Measurements from ENCODE around the gene RHEBL1.

The RHEBL1 gene

DNA sequence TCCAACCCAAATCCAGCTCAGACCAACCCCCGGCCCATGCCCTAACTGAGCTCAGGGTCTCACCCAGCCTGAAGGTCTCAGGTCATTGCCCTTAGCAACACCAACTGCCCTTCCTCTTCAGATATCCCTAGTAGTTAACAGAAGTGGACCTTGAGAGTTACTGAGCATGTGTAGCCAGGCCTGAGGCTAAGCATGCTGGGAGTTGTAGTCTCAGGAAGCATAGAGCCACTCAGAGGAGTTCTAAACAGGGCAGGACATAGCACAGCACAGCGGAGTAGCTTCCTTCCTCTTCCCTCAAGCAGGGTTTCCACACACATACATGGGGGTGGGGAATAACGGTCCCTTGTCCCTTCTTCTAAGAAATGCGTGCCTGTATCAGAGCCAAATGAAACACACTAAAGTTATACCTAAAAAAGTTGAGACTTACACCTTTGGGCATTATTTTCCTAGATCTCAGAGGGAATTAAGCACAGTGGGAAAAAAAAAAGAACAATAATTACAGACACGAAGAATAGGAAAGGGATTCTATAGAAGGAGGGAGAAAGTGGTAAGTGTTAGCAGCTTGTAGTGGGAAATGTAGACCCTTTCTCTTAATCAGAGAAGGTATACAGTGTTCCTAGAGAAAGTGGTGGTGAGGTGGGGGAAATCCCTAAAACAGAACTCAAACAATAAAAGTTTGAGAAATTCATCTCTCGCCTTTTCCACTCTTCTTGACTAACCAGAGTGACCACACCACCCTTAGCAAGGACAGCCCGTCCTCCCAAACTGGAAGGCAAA, 13.6 kb downstream of the RHEBL1 start:
- in situ Hi-C loops (cut with MboI; ENCODE audit: low sequenced_read_pairs) = loop anchor here (25.0 kb wide), 1 partner anchor 181 kb away; no protein-coding TSS in a partner anchor

GRCh38 chr12:49055092-49055491, 14.7 kb downstream of the RHEBL1 start:
- in situ Hi-C loops (cut with MboI; ENCODE audit: low sequenced_read_pairs) = loop anchor here (25.0 kb wide), 1 partner anchor 182 kb away; no protein-coding TSS in a partner anchor

DNA sequence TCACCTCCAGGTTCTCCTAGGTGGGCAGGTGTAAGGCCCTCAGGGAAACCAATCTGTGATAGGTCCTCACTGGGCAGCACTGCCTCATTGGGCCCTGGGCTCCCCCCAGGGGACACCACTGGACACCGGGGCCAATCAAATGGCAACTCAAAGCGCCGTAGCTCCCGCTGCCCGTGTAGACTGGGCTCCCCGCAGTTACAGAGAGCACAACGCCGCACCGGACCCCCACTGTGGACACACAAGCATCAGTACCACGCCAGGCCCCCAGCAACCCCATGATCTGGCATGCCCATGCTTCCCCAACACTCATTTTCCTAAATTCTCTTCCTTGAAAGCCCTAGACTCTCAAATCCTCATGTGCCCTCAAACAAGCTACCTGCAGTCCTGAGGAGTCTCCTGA, 15.3 kb downstream of the RHEBL1 start:
- in situ Hi-C loops (cut with MboI; ENCODE audit: low sequenced_read_pairs) = loop anchor here (25.0 kb wide), 1 partner anchor 183 kb away; no protein-coding TSS in a partner anchor

DNA sequence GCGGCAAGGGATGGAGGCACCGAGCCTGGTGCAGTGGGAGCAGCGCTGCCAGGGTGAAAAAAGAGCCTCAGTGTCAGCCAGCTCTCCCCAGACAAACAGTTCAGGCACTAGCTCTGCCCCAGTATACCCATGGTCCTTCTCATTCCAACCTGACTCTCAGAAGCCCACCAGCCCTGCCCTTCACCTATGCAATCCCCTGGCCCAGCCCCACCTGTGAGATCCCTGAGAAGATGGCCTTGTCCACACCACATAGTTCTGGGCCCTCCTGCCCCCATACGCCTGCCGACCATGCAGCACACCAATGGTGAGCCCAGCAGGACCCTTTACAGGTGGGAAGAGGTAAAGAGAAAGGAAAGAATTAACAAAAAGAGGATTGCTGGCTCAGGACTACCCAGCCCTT, 15.7 kb downstream of the RHEBL1 start:
- in situ Hi-C loops (cut with MboI; ENCODE audit: low sequenced_read_pairs) = loop anchor here (25.0 kb wide), 1 partner anchor 183 kb away; no protein-coding TSS in a partner anchor

DNA sequence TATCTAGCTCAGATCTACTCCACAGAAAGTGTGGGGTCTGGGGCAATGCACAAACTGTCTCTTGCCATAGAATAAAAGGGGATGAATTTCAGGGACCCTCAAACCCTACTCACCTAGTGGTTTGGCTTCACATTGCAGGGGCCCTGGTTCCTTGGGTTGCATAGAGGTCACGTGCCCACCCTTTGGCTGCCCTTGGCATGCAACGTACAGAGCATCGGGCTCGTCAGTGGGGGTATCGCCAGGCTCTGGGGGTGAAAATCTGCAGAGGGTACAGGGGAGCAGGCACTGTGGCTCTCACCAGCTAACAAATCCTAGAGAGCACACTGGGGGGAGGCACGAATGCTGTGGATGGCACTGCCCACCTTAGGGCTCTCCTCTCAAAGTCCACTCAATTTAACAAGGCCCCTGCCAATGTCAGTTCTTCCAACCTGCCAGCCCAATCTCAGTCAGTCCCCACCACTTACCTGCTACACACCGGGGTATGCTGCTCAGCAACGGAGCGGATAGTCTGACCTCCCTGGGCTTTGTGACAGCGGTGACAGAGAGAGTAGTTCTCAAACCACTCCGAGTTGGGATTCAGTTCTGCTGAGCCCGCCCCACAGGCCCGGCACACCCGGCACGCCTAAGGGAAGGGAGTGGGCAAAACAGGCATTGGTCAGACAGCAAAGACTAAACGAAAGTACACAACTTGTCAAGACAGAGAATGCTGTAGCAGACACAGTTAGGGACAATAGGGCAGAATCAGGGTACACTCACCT, 17.1 kb downstream of the RHEBL1 start:
- in situ Hi-C loops (cut with MboI; ENCODE audit: low sequenced_read_pairs) = loop anchor here (25.0 kb wide), 1 partner anchor 185 kb away; no protein-coding TSS in a partner anchor

DNA sequence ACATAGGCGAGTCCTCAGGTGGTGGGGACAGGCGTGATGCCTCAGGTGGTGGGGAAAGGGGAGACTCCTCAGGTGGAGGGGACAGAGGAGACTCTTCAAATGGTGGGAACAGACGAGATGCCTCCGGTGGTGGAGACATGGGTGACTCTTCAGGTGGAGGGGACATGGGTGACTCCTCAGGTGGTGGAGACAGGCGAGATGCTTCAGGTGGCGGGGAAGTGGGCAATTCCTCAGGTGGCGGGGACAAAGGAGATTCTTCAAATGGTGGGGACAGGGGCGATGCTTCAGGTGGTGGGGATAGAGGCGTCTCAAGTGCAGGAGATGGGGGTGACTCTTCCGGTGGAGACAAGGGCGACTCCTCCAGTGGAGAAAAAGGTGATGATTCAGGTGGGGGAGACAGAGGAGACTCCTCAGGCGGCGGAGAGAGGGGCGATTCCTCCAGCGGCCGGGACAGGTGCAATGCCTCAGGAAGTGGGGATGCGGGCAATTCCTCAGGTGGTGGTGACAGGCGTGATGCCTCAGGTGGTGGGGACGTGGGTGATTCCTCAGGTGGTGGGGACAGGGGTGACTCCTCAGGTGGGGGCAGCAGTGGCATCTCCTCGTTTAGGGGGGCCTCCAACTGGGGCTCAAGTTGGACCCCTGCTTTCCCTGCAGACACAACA, 17.9 kb downstream of the RHEBL1 start:
- in situ Hi-C loops (cut with MboI; ENCODE audit: low sequenced_read_pairs) = loop anchor here (25.0 kb wide), 1 partner anchor 185 kb away; no protein-coding TSS in a partner anchor

GRCh38 chr12:49051373-49051764, 18.4 kb downstream of the RHEBL1 start:
- in situ Hi-C loops (cut with MboI; ENCODE audit: low sequenced_read_pairs) = loop anchor here (25.0 kb wide), 1 partner anchor 186 kb away; no protein-coding TSS in a partner anchor

DNA sequence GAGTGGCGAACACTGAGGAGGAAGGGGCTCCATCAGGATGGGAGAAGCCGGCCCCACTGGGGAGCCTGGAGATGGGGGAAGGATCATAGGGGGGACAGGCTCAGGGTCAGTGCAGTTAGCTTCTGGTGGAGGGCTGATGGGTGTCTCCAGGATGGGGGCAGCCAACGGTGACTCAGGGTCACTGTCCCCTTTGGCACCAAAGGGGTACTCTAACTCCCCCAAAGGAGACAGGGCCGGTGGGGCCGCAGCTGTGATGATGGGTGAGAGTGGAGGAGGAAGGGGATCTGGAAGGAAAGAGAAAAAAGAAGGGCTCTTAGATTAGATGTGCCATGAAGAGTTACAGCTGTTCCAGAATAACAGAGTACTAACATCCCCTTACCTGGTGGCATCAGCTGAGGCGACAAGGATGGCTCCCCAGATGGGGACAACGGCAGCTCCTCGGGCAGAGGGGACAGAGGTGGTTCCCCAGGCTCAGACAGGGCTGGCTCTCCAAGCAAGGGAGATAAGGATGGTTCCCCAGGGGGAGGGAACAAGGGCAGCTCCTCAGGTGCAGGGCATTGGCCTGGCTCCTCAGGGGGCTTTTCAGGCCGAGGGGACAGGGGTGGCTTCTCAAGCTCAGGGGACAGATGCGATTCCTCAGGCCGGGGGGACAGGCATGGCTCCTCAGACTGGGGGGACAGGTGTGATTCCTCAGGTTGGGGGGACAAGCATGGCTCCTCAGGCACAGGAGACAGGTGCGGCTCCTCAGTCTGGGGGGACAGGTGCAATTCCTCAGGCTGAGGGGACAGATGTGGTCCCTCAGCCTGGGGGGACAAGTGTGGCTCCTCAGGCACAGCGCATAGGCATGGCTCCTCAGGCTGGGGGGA, 19.0 kb downstream of the RHEBL1 start:
- in situ Hi-C loops (cut with MboI; ENCODE audit: low sequenced_read_pairs) = loop anchor here (25.0 kb wide), 1 partner anchor 187 kb away; no protein-coding TSS in a partner anchor

- in situ Hi-C loops (cut with MboI; ENCODE audit: low sequenced_read_pairs) = loop anchor here (25.0 kb wide), 1 partner anchor 188 kb away; no protein-coding TSS in a partner anchor
Observed at GRCh38 chr12:49049566-49050224, 20.1 kb downstream of the RHEBL1 start.

GRCh38 chr12:49048953-49049352, 20.8 kb downstream of the RHEBL1 start:
- in situ Hi-C loops (cut with MboI; ENCODE audit: low sequenced_read_pairs) = no loop called here

DNA sequence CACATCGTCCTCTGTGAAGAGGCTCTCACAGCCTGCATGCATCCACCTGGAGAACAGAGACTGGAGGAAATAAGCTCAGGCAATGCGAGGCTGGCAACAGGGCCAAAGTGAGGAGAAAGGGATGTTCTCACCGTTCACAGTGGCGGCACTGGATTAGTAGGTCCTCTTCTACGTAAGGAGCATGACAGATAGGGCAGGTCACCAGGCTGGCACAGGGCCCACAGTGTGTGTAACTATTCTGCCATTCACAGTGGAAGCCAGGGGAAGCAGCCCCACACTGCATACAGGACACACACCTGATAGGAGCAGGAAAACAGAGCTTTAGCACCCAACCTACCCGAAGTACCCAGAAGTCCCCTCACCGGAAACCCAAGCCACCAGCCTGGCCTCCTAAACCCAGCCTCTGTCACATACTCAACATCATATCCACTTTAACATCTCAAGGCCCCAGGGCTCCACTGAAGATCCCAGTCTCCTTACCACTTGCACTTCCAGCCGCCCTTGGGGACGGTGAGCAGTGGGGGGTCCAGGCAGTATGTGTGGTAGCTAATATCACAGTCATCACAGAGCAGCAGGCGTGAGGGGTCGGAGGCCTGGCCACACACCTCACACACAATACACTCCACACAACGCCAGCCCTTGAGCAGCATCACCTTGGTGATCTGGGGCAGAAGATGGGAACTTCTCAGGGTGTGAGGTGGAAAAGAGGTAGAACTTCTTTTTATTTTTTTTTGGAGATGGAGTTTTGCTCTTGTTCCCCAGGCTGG, 23.5 kb downstream of the RHEBL1 start:
- in situ Hi-C loops (cut with MboI; ENCODE audit: low sequenced_read_pairs) = no loop called here

GRCh38 chr12:49044660-49045059, 25.1 kb downstream of the RHEBL1 start:
- in situ Hi-C loops (cut with MboI; ENCODE audit: low sequenced_read_pairs) = no loop called here

GRCh38 chr12:49043856-49044258, 25.9 kb downstream of the RHEBL1 start:
- in situ Hi-C loops (cut with MboI; ENCODE audit: low sequenced_read_pairs) = no loop called here

- in situ Hi-C loops (cut with MboI; ENCODE audit: low sequenced_read_pairs) = no loop called here
Observed at GRCh38 chr12:49043241-49043640, 26.5 kb downstream of the RHEBL1 start.

- in situ Hi-C loops (cut with MboI; ENCODE audit: low sequenced_read_pairs) = no loop called here
Observed at GRCh38 chr12:49041881-49042484, 27.8 kb downstream of the RHEBL1 start.

- in situ Hi-C loops (cut with MboI; ENCODE audit: low sequenced_read_pairs) = no loop called here
Observed at GRCh38 chr12:49041036-49041880, 28.5 kb downstream of the RHEBL1 start.

DNA sequence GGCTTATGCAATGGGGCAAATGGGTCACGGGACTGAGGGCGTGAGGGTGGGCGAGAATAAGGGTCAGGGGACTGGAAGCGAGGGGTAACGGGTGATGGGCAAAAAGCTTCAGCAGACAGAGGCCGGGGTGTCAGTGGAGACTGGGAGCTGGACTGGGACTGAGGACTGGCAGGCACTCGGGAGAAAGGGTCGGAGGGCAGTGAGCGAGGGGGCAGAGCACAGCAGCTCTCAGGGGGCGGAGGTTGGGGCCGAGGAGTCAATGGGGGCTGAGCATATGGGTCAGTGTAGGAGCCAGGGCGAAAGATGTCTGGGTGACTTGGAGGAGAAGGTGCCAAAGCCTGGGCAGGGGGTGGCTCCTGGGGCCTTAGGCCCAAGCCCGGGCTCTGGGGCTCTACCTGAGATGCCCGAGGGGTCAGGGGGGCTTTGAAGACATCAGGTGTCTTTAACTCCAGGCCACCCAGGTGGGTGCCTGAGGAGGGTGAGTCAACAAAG, 29.4 kb downstream of the RHEBL1 start:
- in situ Hi-C loops (cut with MboI; ENCODE audit: low sequenced_read_pairs) = no loop called here
